ENCODE measurements around the gene PSG7.
A peak's percentile ranks its signal among the peaks of the same experiment; 100 is the strongest.
"Not testable (repeated sequence)": the region's sequence is repeated elsewhere in the genome, so short reads cannot be mapped to it uniquely, and the experiment has no call there.

The PSG7 gene

DNA sequence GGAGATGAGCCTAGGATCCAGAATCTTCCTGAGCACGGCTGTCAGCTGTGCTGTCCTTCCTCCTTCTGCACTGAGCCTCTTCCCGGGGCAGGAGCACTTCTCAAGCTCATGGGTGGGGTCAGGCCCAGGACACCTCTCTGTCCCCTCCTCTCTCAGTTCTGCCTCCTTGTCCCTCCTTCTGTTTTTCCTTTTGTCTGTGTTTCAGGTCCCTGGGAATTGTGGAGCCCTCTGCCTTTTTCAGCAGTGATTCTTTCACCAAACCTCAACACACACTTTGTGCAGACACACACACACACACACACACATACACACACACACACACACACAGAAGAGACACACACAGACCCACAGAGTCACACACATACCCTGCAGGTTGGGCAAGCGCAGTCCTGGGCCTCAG is at the start of gene PSG7:
Gene PSG7 (minus strand): TSS at position 101 of the 400 bp plus-strand sequence. CDS start 131 bp downstream, outside the sequence.
- DNase-seq: not testable (repeated sequence)

DNA sequence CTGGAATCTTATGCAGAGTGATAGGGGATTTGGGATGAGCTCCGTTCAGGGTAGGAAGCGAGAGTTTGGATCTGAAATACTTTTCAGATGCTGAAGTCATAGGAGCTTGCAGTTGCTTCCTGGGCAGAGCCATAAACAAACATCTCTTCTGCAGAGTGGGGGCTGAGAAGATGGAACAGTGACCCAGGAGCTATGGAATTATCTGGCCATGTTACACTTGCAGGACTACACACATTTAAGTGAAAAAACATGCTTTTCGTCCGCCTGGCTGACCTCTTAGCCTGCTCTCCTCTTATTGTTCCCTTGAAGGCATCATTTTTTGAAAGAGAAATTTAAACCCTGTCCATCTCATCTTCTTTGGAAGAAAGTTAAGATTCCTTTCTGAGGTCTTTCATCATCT is 48.6 kb upstream of the PSG7 start:
- DNase-seq: no peak

DNA sequence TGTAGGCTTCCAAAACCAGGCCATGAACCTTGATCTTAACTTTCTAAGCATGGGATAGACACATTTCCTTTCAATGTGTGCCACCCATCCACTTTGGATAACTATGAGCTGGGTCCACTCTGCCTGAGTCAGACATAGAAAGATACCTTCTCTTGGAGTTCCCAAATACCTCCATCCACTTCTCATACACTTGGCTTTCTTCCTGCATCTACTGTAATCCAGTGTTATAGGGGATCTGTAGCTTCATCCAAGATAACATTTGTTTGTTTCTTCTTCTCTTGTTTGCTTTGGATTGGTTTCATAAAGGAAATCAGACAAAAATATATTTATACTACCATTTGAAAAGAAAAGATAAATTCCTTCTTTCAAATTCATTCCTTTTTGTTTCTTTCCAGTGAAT is 45.1 kb upstream of the PSG7 start:
- DNase-seq: not testable (repeated sequence)

DNA sequence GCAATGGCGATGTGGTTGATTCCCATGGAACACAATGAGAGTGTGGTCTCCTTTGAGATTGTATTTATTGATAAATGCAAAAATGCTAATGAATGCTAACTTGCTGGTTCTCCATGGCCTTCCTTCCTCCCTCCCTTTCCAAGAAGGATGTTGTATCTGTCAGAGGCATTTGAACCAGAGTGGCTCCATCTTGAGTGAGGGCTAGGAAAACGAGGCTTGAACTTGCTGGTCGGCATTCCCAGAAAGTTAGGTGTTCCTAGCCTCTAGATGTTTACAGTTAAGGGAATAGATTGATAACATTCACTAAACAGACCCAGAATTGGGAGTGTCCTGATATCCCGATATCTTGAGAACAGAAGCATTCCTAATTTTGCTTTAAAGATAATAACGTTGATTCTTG is 34.4 kb upstream of the PSG7 start:
- DNase-seq: not testable (repeated sequence)

DNA sequence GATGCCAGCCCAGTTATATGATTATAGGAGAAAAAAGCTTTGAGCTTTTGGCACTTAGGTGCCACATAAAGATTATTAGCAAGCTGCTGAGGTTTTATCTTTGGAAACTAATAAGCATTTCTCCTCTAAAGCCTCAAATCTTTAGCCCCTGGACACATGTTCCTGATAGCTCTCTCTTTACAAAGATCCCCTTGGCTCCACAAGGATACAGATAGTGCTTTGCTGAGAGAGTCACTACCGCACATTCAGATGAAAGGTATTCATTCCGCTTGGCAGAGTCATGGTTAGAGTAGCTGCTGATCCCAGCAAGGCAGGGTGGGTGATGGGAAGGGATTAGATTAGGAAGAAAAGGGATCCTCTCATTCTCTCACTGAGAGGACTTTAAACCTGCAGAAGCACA is 28.2 kb upstream of the PSG7 start:
- no peak for DNase-seq

DNA sequence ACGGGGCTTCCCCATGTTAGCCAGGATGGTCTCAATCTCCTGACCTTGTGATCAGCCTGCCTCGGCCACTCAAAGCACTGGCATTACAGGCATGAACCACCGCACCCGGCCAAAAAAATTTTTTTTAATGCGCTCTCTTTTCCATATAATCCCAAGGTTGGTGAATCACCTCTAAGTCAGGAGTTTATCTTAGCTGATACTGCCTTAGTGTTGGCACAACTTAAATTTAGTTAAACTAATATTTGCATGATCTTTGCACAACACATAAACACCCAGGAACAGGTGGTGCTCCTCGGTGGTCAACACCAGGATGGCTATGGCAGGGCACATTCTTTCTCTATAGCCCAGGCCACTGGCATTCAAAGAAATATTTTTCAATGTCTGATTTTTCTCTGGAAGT is 24.1 kb upstream of the PSG7 start:
- no peak for DNase-seq

DNA sequence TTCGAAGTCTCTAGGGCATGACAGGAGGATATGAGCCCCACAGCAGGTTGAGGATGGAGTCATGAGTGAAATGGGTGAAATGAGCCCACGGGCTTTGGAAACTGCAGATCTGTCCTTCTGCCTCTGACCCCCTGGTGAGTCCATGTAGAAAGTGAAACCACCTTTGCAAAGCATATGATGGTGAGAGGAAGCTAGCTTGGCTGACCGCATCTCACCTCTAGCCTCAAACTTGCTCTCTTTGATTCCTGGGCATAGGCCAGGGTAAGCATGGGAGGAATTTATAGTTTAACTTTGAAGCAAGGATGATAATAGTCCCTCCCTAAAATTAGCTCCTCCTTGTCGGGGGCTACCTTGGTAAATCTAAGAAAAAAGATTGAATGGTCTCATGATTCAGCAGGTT is 15.1 kb upstream of the PSG7 start:
- DNase-seq: not testable (repeated sequence)

DNA sequence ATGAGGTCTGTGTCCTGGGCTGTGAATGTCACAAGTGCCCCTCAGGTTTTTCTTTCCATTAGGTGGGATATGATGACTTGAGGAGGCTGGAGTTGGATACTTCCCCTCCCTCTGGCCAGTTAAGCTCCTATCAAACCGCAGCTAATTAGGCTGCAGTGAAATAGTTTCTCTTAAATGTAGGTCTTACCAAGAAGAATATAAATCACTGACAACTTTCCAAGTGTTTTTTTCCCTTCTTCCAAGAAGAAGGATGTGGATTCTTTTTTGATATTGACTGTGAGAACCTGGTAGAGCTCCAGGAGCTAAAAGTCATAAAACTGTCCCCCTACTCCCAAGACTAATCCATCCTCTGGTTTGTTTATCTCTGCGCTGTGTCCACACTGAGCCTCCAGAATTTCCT is 14.5 kb upstream of the PSG7 start:
- not testable (repeated sequence) for DNase-seq

DNA sequence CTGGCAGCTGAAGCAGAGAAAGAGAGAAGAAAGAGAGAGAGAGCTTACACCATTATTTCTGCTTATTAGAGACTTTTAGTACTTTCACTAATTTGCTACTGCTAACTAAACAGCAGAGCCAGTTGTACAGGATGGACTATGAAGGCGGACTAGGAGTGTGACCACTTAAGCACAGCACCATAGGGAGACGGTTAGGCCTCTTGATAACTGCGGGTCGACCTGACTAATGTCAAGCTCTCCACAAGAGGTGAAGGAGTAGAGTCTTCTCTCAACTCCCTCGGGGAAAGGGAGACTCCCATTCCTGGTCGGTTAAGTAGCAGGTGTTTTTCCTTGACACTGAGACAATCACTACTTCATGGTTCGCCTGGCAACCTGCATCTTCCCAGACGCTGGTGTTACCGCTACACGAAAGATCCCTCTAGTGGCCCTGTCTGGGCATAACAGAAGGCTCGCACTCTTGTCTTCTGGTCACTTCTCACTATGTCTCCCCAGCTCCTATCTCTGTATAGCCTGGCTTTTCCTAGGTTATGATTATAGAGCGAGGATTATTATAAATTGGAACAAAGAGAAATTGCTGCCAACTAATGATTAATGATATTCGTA is 5.3 kb upstream of the PSG7 start:
- DNase-seq: no peak

DNA sequence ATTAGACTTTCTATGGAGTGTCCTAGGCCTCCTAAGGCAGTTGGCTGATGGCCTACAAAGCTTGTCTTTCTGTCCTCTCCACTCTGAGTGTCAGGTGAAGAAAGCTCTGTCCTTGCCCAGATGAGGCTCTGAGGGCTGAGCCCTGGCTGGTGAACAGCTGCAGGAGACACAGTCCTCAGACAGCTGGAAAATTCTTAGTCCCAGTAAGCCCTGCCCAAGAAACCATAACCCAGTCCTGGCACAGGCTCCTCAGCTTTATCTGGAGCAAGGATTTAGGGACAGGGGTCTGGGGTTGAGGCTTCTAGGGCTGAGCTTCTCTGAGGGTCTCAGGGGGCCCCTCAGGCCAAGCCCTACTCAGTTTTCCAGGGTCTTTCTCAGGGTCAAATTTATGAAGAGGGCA is 2.3 kb downstream of the PSG7 start:
- not testable (repeated sequence) for DNase-seq

DNA sequence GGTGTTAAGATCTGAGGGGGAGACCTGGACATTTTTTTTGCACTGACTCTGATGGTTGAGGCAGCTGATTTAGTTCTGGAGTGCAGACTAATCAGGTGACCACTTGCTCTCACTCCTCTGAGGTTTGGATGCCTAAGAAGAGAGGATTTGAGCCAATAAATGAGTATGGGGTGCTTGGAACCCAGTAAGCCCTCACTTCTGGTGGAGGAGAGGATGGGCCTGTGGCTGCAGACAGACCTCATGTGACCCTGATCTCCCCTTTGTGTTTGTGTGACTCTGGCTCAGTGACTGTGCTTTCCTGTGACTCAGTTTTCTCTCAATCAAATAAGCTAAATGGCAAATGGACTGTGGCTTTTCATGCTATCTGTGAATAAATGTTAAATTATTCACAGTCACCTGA is 2.8 kb downstream of the PSG7 start:
- DNase-seq: not testable (repeated sequence)

DNA sequence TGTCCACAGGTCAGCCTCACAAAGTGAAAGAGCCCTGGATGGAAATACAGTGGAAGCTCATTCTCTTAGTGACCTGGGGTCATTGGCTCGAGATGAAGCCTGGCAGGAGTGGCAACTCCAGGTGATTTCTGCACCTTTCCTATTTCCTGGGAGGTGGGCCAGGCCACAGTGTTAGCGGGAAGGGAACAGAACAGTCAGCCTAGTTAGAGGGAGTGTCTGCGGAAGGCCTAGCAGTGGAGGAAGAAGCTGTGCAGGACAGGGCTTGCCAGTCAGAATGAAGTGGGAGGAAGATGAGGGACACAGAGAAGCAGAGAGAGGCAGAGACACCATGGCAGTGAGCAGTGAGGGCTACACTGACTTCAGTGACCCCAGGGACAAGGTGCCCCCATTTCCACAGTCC is 3.6 kb downstream of the PSG7 start:
- not testable (repeated sequence) for DNase-seq

DNA sequence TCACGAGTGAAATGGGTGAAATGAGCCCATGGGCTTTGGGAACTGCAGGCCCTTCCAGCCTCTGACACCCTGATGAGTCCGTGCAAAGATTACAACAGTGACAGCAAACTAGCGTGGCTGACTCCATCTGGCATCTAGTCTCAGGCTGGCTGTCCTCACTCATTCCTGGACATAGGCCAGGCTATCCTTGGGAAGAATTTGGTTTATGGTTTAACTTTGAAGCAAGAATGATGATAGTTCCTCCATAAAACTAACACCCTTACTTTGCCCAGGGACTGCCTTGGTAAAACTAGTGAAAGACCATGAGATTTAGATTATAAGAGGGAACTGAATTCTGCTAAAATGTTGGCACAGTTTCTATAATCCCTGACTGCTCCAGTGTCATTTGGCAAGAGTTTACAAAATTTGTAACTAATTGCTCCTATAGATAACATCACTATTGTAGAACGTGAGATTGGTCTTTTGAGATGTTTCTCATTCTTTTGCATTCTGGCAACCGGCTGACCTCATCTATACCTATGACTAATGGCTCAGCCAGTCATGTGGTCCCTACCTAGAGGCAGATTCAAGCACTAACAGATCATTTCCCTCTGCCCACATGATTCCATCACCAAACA is 4.4 kb downstream of the PSG7 start:
- DNase-seq: not testable (repeated sequence)

DNA sequence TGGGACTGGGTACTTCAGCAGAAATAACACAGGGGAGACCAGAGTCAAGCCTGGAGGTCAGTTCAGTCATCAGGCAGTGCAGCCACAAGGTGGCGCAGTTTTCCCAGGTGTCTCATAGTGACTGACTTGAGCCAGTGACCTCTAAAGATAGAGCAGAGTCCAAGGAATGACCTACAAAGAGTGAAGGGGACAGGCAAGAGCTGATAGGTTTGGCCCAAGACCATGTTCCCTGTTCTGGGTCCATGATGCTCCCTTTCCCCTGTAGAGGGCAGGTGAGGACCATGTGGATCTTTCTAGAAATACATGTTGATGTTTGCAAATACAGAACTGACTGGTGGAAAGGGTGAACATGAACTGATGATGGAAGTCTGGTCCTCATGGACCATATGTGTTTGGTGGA is 6.8 kb downstream of the PSG7 start:
- DNase-seq: not testable (repeated sequence)

DNA sequence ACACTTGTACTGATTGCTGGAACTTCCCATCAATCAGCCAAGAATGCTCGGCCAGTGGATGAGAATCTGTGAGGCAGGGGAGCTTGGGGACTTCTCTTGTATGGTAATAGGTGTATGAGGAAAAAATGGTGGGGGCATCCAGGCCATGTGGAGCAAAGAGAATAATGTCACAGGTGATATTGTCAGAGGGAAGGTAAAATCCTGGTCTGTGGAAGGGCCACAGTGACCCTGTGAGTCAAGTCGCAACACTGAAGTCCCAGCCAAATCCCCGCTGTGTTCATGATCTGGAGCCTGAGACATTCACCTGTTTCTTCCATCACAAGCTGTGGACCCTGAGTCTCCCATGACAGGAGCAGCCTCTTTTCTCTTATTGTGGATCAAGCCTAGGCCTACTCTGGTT is 8.1 kb downstream of the PSG7 start:
- DNase-seq: no peak

DNA sequence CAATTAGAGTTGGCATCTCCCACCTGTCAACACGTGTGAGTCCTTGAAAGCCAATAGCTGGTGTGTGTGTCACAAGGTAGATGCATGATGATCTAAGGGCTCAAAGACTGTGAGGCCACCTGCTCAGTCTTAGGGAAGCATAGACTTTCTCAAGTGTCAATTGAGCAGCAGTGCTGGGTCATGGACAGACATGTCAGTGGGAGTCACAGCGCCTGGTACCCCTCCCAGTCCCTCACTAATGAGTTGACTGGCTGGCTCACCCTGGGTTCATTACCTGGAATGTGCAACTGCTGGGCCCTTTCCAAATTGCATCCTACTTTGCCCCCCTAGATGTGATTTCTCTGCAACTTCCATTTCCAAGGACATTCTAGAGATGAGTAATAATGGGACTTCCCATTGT is 10.2 kb downstream of the PSG7 start:
- DNase-seq: no peak

DNA sequence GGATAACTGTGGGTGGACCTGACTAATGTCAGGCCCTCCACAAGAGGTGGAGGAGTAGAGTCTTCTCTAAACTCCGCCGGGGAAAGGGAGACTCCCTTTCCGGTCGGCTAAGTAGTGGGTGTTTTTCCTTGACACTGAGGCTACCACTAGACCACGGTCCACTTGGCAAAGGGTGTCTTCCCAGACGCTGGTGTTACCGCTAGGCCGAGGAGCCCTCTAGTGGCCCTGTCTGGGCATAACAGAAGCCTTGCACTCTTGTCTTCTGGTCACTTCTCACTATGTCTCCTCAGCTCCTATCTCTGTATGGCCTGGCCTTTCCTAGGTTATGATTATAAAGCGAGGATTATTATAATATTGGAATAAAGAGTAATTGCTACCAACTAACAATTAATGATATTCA is 13.9 kb downstream of the PSG7 start:
- DNase-seq: peak; percentile 6

DNA sequence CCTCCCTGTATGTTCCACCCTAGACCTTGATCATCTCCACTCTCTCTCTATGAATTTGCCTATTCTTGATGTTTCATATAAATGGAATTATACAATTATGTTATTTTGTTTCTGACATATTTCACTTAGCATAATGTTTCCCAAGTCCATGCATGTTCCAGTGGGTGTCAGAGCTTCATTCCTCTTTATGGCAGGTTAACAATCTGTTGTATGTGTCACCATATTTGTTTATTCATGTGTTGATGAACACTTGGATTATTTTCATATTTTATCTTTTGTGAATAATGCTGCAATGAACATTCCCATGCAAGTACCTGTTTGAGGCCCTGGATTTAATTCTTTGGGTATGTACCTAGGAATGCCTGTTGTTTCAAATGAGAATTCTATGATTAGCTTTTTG is 16.0 kb downstream of the PSG7 start:
- DNase-seq: not testable (repeated sequence)

DNA sequence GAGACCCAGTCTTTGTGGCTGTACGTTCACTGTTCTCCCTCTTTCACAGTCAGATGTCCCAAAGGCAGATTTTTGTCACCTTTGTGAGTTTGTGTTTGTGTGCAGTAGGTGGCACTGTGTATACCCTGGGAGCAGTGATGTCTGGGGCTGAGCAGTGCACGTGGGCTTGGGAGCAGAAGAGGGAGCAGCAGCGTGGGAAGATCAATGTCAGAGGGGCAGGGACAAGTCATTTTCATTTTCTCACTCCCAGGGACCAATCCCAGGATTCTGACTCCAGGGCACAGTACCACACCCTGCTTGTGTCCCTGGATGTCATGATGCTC is 17.3 kb downstream of the PSG7 start:
- no peak for DNase-seq

DNA sequence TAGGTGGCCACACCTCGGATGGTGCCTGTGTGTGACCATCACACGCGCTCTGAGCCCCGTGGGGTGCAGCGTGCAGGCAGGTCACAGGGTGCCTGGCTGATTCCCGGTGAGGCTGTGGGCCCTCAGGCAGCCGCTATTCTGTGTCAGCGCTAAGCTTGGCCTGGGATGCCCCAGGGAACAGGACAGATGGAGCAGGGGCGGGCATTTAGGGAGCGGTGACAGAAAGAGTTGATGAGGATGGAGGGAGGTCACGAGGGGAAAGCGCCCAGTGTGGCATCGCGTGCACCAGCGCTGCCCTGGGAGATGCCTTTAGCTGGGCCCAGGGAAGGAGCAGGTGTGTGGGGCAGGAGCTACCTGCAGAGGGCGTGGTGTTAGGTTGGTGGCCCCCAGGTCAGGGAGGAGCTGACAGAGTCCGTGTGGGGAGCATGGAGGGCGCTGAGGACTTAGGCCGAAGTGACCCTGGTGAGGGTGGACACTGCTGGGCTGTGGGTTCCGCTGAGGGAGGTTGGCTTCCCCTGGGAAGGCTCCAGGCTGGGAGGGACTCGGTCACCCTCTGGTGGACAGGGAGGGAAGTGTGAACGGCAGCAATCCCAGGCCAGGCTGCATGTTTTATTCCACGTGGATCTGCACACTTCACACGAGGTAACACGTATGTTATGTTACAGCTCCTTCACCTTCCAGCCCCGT is 17.8 kb downstream of the PSG7 start:
- DNase-seq: not testable (repeated sequence)

DNA sequence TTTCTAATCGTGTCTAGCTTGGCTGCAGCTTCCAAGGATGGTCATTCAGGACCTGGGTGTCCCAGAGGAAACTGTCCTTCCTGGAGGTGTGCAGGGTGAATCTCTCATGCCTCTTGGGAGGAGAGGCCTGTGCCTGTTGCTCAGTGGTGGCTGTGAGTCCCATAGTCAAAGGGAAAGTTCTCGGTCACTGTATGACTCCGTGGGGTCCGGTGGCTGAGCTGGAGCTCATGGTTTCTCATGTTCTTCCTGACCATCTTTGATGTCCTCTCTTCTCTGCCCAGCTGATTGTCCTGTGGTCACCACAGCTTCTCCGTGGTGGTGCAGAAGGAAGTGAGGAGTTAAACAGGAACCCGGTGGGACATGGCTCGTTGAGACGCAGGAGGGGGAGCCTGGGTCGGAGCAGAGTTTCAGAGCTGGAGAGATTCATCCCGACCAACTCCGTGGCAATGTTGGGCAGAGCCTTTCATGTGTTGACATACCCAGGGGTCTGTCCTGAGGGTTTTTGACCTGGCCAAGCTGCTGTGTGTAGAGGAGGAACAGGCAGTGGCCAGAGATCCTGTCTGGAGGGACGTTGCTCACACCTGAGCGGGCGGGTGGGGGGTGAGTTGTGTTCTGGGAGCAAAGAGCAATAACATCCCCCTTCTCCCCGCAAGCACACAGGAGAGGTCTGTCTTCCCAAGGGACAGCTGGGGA is 18.5 kb downstream of the PSG7 start:
- DNase-seq: not testable (repeated sequence)

DNA sequence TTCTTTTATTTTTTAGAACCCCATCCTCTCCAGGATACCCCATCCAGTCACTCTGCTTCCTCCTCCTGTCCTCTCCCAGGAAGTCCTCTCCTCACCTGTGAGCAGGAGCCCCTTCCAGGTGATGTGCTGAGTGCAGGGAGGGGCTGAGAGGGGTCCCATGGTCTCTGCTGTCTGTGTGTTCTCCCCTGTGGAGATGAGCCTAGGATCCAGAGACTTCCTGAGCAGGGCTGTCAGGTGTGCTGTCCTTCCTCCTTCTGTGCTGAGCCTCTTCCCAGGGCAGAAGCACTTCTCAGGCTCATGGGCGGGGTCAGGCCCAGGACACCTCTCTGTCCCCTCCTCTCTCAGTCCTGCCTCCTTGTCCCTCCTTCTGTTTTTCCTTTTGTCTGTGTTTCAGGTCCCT is 19.4 kb downstream of the PSG7 start, which contains the start of gene PSG6:
Gene PSG6 (minus strand): TSS at position 261 of the 400 bp plus-strand sequence. CDS start 102 bp downstream, at position 159.
- not testable (repeated sequence) for DNase-seq

DNA sequence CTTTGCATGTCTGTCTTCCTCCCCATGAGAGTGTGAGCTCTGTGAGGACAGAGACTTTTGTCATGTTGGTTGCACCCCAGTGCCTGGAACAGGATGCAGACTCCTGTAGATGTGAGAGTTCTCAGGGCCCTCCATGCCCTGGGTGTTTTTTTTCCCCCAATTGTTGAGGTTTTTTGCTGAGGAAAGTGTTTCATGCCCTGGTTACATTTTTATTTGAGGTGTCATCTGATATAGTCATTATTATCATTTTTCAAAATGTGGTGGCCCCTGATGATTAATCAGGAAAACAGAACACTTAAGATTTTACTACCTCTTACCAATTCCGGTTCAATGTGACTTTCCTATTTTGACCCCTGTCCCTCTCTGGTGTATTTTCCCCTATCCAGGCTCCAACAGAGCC is 20.1 kb downstream of the PSG7 start:
- DNase-seq: not testable (repeated sequence)

DNA sequence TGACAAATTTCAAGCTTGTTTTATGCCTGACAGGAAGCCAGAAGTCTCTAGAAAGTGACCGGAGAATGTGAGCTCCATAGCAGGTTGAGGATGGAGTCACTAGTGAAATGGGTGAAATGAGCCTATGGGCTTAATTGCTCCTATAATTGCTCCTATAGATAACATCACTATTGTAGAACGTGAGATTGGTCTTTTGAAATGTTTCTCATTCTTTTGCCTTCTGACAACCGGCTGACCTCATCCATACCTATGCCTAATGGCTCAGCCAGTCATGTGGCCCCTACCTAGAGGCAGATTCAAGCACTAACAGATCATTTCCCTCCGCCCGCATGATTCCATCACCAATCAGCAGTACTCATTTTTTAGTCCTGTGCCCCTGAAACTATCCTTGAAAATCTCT is 23.5 kb downstream of the PSG7 start:
- not testable (repeated sequence) for DNase-seq
